ENCODE data around the gene IGDCC3.

The IGDCC3 gene

GRCh38 chr15:65285291-65286068 lies 92.3 kb downstream of the IGDCC3 start:
- no peak for DNase-seq

- no peak for DNase-seq
These were observed 99.3 kb downstream of the IGDCC3 start for GRCh38 chr15:65278480-65278879.

All from activated CD8-positive, alpha-beta memory T cell treated with anti-CD3 and anti-CD28 coated beads, Interleukin-2, amount 50 U/mL, for 48 hours (primary cell).